ENCODE data around the gene TSEN15.
"Not testable (repeated sequence)": the region's sequence is repeated elsewhere in the genome, so short reads cannot be mapped to it uniquely, and the experiment has no call there.

TSEN15 gene

GRCh38 chr1:184037849-184038591, 13.5 kb upstream of the TSEN15 start:
- Histone ChIP-seq H3K9me3 (ENCODE audit: control insufficient read depth in 5 of 5, low read length in 5 of 5) (no peaks in the 10 kb centered on the region), H3K4me3 (ENCODE audit: low read depth in 1 of 5, low read length in 5 of 5) (peak overlapping the region; percentile 67 to 89 (median 75)), H3K27me3 (ENCODE audit: control insufficient read depth in 5 of 5, insufficient read depth in 4 of 5, low read length in 5 of 5) (peaks cover 0 to 20% (median 15%) of the 10 kb centered on the region in 5 donors), H3K9ac (ENCODE audit: low read length in 5 of 5) (no peak overlapping the region), H3K27ac (ENCODE audit: low read depth, low read length) (no peak overlapping the region), H3K4me1 (ENCODE audit: control insufficient read depth in 5 of 5, insufficient read depth in 5 of 5, low read length in 5 of 5) (peaks cover 0 to 21% (median 16%) of the 10 kb centered on the region in 5 donors), H3K36me3 (ENCODE audit: control insufficient read depth in 5 of 5, insufficient read depth in 5 of 5, low read length in 5 of 5) (no peaks in the 10 kb centered on the region)

- peaks cover 0 to 20% (median 13%) of the 10 kb centered on the region in 5 donors for H3K27me3 ChIP-seq (ENCODE audit: control insufficient read depth in 5 of 5, insufficient read depth in 4 of 5, low read length in 5 of 5)
- H3K9ac ChIP-seq (ENCODE audit: low read length in 5 of 5) = no peak overlapping the region
- H3K4me3 ChIP-seq (ENCODE audit: low read depth in 1 of 5, low read length in 5 of 5) = no peak overlapping the region
- H3K9me3 ChIP-seq (ENCODE audit: control insufficient read depth in 5 of 5, low read length in 5 of 5) = no peaks in the 10 kb centered on the region
- H3K36me3 ChIP-seq (ENCODE audit: control insufficient read depth in 5 of 5, insufficient read depth in 5 of 5, low read length in 5 of 5) = no peaks in the 10 kb centered on the region
- peaks cover 0 to 21% (median 16%) of the 10 kb centered on the region in 5 donors for H3K4me1 ChIP-seq (ENCODE audit: control insufficient read depth in 5 of 5, insufficient read depth in 5 of 5, low read length in 5 of 5)
- no peak overlapping the region for H3K27ac ChIP-seq (ENCODE audit: low read depth, low read length)
Measured at GRCh38 chr1:184039126-184039525, 12.4 kb upstream of the TSEN15 start.

GRCh38 chr1:184041731-184042130, 9.8 kb upstream of the TSEN15 start:
- Histone ChIP-seq H3K27ac (ENCODE audit: low read depth, low read length) (no peak overlapping the region), H3K27me3 (ENCODE audit: control insufficient read depth in 5 of 5, insufficient read depth in 4 of 5, low read length in 5 of 5) (peaks cover 0 to 9% (median 3%) of the 10 kb centered on the region in 5 donors), H3K4me3 (ENCODE audit: low read depth in 1 of 5, low read length in 5 of 5) (no peak overlapping the region), H3K9me3 (ENCODE audit: control insufficient read depth in 5 of 5, low read length in 5 of 5) (no peaks in the 10 kb centered on the region), H3K9ac (ENCODE audit: low read length in 5 of 5) (no peak overlapping the region), H3K36me3 (ENCODE audit: control insufficient read depth in 5 of 5, insufficient read depth in 5 of 5, low read length in 5 of 5) (no peaks in the 10 kb centered on the region), H3K4me1 (ENCODE audit: control insufficient read depth in 5 of 5, insufficient read depth in 5 of 5, low read length in 5 of 5) (peaks cover 0 to 11% (median 8%) of the 10 kb centered on the region in 5 donors)

- not testable (repeated sequence) for H3K9me3 ChIP-seq (ENCODE audit: control insufficient read depth in 5 of 5, low read length in 5 of 5); H3K4me3 ChIP-seq (ENCODE audit: low read depth in 1 of 5, low read length in 5 of 5); H3K36me3 ChIP-seq (ENCODE audit: control insufficient read depth in 5 of 5, insufficient read depth in 5 of 5, low read length in 5 of 5); H3K9ac ChIP-seq (ENCODE audit: low read length in 5 of 5); H3K27ac ChIP-seq (ENCODE audit: low read depth, low read length); H3K4me1 ChIP-seq (ENCODE audit: control insufficient read depth in 5 of 5, insufficient read depth in 5 of 5, low read length in 5 of 5); H3K27me3 ChIP-seq (ENCODE audit: control insufficient read depth in 5 of 5, insufficient read depth in 4 of 5, low read length in 5 of 5)
Measured at GRCh38 chr1:184043315-184043714, 8.2 kb upstream of the TSEN15 start.

GRCh38 chr1:184044603-184045376, 6.7 kb upstream of the TSEN15 start:
- Histone ChIP-seq H3K4me1 (ENCODE audit: control insufficient read depth in 5 of 5, insufficient read depth in 5 of 5, low read length in 5 of 5) (no peaks in the 10 kb centered on the region), H3K4me3 (ENCODE audit: low read depth in 1 of 5, low read length in 5 of 5) (no peak overlapping the region), H3K27me3 (ENCODE audit: control insufficient read depth in 5 of 5, insufficient read depth in 4 of 5, low read length in 5 of 5) (no peaks in the 10 kb centered on the region), H3K9ac (ENCODE audit: low read length in 5 of 5) (no peak overlapping the region), H3K27ac (ENCODE audit: low read depth, low read length) (no peak overlapping the region), H3K9me3 (ENCODE audit: control insufficient read depth in 5 of 5, low read length in 5 of 5) (no peaks in the 10 kb centered on the region), H3K36me3 (ENCODE audit: control insufficient read depth in 5 of 5, insufficient read depth in 5 of 5, low read length in 5 of 5) (no peaks in the 10 kb centered on the region)

- H3K36me3 ChIP-seq (ENCODE audit: control insufficient read depth in 5 of 5, insufficient read depth in 5 of 5, low read length in 5 of 5); H3K27ac ChIP-seq (ENCODE audit: low read depth, low read length); H3K4me3 ChIP-seq (ENCODE audit: low read depth in 1 of 5, low read length in 5 of 5); H3K27me3 ChIP-seq (ENCODE audit: control insufficient read depth in 5 of 5, insufficient read depth in 4 of 5, low read length in 5 of 5); H3K9me3 ChIP-seq (ENCODE audit: control insufficient read depth in 5 of 5, low read length in 5 of 5); H3K9ac ChIP-seq (ENCODE audit: low read length in 5 of 5): not testable (repeated sequence)
- peaks cover 0 to 16% (median 15%) of the 10 kb centered on the region in 5 donors for H3K4me1 ChIP-seq (ENCODE audit: control insufficient read depth in 5 of 5, insufficient read depth in 5 of 5, low read length in 5 of 5)
Measured at GRCh38 chr1:184047541-184047940, 4.0 kb upstream of the TSEN15 start.

GRCh38 chr1:184048561-184049240, 2.8 kb upstream of the TSEN15 start:
- Histone ChIP-seq H3K4me3 (ENCODE audit: low read depth in 1 of 5, low read length in 5 of 5) (no peak overlapping the region), H3K36me3 (ENCODE audit: control insufficient read depth in 5 of 5, insufficient read depth in 5 of 5, low read length in 5 of 5) (no peaks in the 10 kb centered on the region), H3K9ac (ENCODE audit: low read length in 5 of 5) (no peak overlapping the region), H3K27me3 (ENCODE audit: control insufficient read depth in 5 of 5, insufficient read depth in 4 of 5, low read length in 5 of 5) (no peaks in the 10 kb centered on the region), H3K27ac (ENCODE audit: low read depth, low read length) (no peak overlapping the region), H3K4me1 (ENCODE audit: control insufficient read depth in 5 of 5, insufficient read depth in 5 of 5, low read length in 5 of 5) (peaks cover 3 to 24% (median 22%) of the 10 kb centered on the region in 5 donors), H3K9me3 (ENCODE audit: control insufficient read depth in 5 of 5, low read length in 5 of 5) (no peaks in the 10 kb centered on the region)

GRCh38 chr1:184049291-184049690, 2.2 kb upstream of the TSEN15 start:
- H3K36me3 ChIP-seq (ENCODE audit: control insufficient read depth in 5 of 5, insufficient read depth in 5 of 5, low read length in 5 of 5) = no peaks in the 10 kb centered on the region
- H3K9me3 ChIP-seq (ENCODE audit: control insufficient read depth in 5 of 5, low read length in 5 of 5) = no peaks in the 10 kb centered on the region
- no peak overlapping the region for H3K4me3 ChIP-seq (ENCODE audit: low read depth in 1 of 5, low read length in 5 of 5)
- H3K27me3 ChIP-seq (ENCODE audit: control insufficient read depth in 5 of 5, insufficient read depth in 4 of 5, low read length in 5 of 5) = no peaks in the 10 kb centered on the region
- H3K9ac ChIP-seq (ENCODE audit: low read length in 5 of 5) = no peak overlapping the region
- H3K4me1 ChIP-seq (ENCODE audit: control insufficient read depth in 5 of 5, insufficient read depth in 5 of 5, low read length in 5 of 5) = peaks cover 3 to 27% (median 24%) of the 10 kb centered on the region in 5 donors
- no peak overlapping the region for H3K27ac ChIP-seq (ENCODE audit: low read depth, low read length)

- no peaks in the 10 kb centered on the region for H3K9me3 ChIP-seq (ENCODE audit: control insufficient read depth in 5 of 5, low read length in 5 of 5)
- H3K4me3 ChIP-seq (ENCODE audit: low read depth in 1 of 5, low read length in 5 of 5) = no peak overlapping the region
Measured at GRCh38 chr1:184049836-184050468, 1.6 kb upstream of the TSEN15 start.

More at GRCh38 chr1:184049836-184050468, 1.6 kb upstream of the TSEN15 start:
- peaks cover 3 to 27% (median 24%) of the 10 kb centered on the region in 5 donors for H3K4me1 ChIP-seq (ENCODE audit: control insufficient read depth in 5 of 5, insufficient read depth in 5 of 5, low read length in 5 of 5)
- no peak overlapping the region for H3K9ac ChIP-seq (ENCODE audit: low read length in 5 of 5)
- no peak overlapping the region for H3K27ac ChIP-seq (ENCODE audit: low read depth, low read length)
- peaks cover 0 to 3% (median 0%) of the 10 kb centered on the region in 5 donors for H3K36me3 ChIP-seq (ENCODE audit: control insufficient read depth in 5 of 5, insufficient read depth in 5 of 5, low read length in 5 of 5)
- H3K27me3 ChIP-seq (ENCODE audit: control insufficient read depth in 5 of 5, insufficient read depth in 4 of 5, low read length in 5 of 5) = no peaks in the 10 kb centered on the region

Data from subcutaneous abdominal adipose tissue (tissue), 5 donors.